ENCODE results near the gene MYD88.
A peak's percentile ranks its signal among the peaks of the same experiment; 100 is the strongest.
"Not testable (repeated sequence)": the region's sequence is repeated elsewhere in the genome, so short reads cannot be mapped to it uniquely, and the experiment has no call there.

Gene MYD88

DNA sequence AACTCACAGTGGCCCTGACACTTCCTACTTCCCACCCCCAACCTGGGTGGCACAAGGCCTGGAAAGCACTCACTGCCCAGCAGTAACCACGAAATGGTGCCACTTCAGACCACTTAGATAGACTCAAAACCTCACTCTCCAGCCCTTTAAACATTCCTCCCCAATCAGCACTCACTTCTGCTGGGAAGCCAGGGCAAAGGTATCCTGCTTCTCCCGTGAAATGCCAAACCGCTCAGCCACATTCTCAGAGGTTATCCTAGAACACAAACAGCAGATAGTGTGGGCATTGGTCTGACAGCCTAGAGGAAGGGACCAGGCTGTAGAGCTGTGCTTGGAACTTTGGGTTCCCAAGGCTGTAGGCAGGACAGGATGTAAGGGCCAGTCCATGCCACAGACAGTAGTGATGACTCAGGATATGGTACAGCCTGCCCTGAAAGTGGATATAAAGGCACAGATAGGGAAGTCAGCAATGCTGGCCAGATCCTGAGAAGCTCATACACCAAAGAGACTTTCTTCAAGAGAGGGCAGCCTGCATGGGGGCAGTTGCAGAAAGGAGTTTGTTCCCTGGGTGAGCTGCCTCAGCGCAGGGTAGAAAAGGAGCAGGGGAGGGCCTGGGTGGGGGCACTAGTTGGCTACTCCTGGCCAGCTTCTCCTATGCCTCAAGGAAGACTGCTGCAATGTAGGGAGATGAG is 10.7 kb upstream of the MYD88 start:
- DNase-seq: no peak

DNA sequence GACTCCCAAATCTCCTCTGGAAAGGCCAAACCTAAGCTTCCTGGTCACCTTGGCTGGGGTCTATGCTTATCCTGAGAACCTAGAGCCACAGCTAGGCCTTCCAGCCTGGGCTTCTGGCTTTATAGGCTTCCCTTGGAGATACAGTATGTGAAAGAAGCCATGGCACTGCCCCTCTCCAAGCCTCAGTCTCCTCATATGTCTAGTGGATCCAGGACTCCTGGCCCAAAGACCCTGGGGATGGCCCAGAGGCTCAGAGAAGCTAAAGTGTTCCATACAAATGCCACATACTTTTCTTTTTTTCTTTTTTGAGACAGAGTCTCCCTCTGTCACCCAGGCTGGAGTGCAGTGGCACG is 10.2 kb upstream of the MYD88 start:
- no peak for DNase-seq

DNA sequence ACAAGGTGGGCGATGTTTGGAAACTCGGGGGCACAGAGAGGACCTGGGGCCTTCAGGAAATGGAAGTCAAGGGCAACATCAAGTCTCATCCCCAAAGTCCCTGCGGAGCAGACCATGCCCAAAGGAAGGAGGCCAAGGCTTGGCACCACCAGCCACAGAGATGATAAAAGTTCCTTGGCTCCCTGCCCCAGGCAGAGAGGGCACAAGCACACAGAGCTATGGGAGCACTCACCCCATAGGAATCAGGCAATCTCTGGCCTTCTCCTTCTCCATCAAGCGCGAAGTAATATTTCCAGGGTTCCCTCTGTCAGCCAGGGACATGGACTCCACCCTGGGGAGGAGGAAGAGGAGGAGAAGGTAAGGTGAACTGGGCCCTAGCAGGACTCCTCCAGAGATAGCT is 9.4 kb upstream of the MYD88 start:
- DNase-seq: no peak

DNA sequence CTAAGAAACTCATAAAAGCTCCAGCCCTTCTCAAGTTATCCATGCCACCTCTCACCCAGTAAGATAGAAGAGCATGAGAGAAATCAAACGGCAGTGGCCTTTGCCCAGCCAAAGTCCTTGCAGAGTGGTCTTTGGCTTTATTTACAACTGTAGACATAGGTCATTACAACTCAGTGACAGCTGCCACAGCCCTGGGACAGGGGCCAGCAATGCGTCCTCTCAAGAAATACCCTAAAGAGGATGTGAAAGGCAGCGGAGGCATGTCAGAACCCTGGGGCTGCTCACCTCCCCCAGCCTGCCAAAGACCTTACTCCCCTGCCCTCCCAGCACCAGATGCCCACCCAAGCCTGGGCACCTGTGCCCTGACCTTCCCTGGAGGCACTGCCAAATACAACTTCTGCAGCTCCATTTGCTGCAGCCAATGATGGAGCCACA is 7.8 kb upstream of the MYD88 start:
- no peak for DNase-seq

DNA sequence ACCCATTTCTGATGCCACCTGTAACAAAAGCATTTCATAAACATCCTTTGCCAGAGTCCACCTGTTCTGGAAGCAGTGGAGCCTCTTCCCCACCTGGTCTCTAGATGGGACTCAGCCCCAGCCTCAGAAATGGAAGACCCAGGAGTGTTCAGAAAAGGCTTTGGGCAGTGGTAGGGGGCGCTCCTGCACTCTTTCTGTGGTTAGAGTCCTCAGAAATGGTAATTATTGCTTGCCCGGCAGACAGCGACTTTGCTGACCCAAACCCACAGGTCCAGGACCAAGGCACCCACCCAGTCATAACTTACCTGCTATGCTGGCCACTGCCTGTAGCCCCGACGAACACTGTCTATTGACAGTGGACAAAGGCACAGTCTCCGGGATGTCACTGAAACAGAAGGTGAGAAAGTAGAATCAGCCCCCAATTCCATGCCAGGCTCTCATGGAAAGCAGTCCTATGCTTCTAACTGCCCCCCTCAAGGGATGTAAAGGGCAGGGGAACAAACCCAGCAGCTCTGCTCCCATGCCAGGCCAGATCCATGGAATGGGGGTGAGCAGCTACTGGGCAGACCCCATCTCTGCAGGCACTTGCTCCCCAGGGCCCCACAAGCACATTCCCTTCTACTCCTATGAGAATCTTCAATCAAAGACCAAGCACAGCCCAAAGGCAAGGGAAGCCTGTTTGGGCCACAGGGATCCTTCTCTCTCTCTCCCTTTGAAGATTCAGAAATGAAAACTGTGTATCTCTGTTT is 6.7 kb upstream of the MYD88 start:
- peak; percentile 32 for DNase-seq

DNA sequence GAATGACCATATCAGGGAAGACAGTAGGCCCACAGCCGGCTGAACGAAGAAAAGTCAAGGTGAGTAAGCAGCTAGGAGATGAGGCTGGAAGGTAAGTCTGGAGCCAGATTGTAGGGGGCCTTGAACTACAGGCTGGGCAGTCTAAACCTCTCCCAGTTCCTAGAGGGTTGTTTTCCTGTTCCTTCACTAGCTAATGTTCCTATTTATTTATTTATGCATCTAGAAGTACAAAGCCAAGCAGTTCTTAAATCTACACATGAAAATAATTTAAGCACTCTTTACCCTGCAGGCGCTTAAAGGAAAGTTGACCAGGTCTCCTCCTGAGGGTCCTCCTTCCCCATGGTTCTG is 5.3 kb upstream of the MYD88 start:
- DNase-seq: no peak

DNA sequence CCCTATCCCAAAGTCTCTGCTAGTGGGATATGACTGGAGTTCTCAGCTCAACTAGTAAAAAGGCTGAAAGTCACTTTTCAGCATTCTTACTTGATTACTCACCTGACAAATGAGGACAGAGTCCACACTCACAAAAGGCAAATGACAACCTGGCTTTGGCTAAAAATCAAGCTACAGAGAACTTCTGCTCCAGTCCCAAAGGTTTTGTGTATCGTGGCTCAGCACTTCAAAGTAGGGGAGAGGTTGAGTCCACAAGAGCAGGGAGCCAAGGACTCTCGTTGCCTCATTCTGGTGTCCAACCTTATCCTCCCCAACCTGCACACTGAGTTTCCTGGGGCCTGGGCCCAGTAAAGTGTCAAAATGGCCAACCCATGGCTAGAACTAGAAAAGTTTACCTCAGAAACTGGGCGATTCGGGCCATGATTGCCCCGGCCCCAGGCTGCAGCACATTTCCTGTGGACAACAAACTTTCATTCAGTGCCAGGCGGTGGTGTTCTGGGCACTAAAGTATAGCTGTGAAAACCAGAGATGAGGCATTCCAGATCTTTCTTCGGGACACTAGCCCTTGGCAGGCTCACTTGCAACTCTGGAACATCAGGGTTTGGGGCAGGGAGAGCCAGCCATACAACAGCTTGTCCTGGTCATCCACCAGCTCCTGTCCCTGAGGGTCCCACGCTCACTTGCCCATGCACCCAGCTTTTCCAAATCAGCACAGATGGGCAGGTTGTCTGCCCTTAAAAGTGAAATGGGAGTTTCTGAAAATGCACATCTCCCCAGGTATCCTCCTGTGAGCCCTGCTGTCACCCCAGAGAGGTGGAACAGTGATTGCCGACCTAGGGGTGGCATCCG is 4.7 kb upstream of the MYD88 start:
- DNase-seq: peak; percentile 7

DNA sequence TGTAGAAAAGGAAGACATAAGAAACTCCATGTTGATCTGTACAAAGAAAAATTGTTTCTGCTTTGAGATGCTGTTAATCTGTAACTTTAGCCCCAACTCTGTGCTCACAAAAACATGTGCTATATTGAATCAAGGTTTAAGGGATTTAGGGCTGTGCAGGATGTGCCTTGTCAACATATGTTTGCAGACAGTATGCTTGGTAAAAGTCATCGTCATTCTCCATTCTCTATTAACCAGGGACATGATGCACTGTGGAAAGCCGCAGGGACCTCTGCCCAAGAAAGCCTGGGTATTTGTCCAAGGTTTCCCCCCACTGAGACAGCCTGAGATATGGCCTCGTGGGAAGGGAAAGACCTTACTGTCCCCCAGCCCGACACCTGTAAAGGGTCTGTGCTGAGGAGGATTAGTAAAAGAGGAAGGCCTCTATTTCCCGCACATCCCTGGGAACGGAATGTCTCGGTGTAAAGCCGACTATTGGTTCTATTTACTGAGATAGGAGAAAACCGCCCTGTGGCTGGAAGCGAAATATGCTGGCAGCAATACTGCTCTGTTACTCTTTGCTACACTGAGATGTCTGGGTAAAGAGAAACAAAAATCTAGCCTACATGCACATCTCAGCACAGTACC is 3.8 kb upstream of the MYD88 start:
- DNase-seq: not testable (repeated sequence)

DNA sequence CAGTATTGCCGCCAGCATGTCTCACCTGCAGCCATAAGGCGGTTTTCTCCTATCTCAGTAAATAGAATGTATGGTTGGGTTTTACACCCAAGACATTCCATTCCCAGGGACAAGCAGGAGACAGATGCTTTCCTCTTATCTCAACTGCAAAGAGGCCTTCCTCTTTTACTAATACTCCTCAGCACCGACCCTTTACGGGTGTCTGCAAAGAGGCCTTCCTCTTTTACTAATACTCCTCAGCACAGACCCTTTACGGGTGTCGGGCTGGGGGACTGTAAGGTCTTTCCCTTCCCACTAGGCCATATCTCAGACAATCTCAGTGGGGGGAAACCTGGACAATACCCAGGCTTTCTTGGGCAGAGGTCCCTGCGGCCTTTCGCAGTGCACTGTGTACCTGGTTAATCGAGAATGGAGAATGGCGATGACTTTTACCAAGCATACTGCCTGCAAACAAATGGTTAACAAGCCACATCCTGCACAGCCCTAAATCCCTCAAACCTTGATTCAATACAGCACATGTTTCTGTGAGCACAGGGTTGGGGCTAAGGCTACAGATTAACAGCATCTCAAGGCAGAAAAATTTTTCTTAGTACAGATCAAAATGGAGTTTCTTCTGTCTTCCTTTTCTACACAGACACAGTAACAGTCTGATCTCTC is 2.7 kb upstream of the MYD88 start:
- not testable (repeated sequence) for DNase-seq

DNA sequence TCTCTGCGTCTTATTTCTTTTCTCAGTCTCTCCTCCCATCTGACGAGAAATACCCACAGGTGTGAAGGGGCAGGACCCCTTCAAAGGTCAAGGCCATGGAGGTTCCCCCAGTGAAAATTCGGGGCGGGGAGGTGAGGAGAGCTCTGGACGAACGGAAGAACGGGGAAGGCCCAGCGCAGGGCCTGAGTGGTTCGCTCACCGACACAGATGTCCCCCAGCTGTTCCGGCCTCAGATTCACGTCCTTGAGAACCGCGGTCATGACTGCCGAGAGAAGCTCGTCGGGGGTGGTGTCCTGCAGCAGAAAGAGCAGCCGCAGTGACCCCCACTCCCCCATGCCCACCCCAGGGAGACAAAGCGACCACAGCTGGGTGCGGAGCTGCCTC is 2.1 kb upstream of the MYD88 start:
- DNase-seq: peak; percentile 8

DNA sequence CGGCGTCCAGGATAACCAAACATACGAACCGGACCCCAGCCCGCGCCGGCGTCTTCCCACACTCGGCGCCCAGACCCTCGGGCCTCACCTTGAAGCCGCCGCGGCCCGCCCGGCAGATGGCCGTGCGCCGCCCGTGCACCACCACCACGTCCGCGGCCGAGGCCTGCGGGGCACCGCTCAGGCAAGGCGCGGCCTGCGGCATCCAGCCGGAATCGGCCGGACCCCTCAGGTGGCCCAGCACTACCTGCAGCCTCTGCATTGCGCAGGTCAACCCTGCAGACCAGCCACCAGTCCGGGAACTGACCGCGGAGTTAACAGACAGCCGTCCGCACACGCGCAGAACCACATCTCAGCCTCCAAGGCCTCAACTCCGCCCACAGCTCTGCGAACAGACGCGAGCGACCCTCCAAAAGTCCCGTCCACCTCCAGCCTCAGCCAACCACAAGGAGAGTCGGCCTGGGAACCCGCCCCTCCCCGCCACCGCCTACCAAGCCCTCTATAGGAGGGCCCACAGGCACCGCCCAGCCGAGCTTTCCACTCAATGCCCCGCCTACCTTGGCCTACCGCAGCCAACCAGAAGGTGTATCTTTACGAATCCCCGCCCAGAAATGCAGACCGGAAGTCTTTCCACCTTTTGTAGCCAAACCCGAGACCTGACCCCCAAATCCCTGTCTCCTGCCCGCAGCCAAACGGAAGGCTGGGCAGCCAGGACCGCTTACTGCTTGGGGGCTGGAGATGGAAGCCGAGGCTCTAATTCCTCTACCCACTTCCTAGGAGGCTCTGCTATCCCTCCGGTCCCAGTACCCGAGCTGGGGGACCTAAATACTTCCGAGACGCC is 1.5 kb upstream of the MYD88 start, which contains the start of gene ACAA1:
ACAA1 (minus strand) TSS at position 351 of the 838 bp plus-strand sequence; CDS start at position 259, 92 bp downstream.
- peak; percentile 99 for DNase-seq

DNA sequence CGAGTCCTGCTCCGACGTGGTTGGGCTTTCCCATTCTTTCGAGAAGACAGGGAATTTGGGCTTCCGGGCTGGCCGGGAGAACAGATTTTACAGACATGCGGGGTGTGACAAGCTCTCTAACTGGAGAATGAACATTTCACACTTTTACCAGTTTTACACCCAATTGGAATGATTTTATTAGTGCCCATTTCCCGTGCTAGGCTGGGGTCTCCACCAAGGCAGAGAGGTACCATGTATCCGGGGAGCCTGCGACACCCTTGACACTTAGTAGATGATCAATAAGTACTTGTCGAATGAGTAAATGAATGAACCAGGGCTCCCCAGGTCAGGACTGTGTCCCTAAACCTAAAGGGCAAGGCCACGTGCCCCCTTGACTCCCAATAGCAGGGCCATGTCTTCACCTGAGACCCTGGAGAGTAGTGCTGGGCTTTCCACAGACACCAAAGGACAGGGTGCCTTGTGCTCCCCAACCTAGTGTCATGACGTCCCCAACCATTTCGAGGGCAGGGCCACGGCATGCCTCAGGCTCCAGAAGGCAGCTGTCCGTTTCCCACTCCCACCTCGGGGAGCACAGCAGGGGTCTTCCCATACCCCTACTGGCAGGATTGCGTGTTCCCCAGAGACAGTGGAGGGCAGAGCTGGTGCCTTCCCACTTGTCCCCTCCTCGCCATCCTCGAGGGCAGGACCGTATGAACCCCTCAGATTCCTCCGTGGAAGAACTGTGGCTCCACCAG is 679 bp upstream of the MYD88 start:
- DNase-seq: peak; percentile 83

DNA sequence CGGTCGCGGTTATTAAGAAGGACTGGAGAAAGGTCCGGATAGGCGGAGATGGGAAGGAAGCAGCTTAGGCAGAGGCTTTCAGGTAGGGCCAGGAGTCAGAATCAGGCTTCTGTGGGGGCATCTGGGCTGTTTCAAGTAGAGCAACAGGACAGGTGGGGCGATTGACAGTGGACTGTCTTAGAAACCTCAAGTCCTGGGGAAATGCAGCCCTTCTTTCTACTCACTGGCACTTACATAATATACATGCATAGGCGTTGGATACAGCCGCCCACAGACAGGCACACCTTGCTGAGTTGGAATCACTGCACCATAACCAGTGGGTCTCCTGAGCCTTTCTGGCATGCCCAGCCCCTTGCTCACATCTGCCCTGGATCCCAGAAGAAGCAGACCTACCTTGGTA is 730 bp downstream of the MYD88 start:
- no peak for DNase-seq

DNA sequence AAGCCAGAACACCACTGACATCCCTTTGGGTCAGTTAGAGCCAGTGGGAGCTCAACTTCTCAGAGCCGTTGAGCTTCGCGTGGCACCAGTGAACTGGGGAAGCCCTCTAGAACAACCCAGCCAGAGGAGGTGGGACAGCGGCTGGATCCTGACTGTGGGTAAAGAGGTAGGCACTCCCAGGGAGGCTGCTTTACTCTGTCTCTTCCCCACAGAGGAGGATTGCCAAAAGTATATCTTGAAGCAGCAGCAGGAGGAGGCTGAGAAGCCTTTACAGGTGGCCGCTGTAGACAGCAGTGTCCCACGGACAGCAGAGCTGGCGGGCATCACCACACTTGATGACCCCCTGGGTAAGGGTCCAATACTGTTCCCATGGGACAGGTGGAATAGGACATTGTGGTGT is 1.2 kb downstream of the MYD88 start:
- no peak for DNase-seq

DNA sequence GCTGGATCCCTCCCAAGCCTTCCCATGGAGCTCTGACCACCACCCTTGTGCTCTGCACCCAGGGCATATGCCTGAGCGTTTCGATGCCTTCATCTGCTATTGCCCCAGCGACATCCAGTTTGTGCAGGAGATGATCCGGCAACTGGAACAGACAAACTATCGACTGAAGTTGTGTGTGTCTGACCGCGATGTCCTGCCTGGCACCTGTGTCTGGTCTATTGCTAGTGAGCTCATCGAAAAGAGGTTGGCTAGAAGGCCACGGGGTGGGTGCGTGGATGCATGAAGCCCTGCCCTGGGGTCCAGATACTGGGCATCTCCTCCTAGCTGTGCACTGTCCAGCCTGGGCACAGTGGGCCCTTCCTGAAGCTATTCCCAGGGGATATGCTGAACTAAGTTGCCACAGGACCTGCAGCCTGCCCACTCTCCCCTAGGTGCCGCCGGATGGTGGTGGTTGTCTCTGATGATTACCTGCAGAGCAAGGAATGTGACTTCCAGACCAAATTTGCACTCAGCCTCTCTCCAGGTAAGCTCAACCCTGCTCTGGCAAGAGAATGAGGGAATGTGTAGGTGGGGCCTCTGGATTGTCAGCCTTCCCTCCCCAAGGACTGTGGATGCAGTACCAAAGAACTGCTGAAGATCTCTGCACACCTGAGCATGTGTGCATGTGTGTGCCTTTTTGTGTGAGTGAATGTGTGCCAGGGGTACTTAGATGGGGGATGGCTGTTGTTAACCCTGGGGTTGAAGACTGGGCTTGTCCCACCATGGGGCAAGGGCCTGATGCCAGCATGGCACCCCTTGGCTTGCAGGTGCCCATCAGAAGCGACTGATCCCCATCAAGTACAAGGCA is 2.1 kb downstream of the MYD88 start:
- DNase-seq: no peak

DNA sequence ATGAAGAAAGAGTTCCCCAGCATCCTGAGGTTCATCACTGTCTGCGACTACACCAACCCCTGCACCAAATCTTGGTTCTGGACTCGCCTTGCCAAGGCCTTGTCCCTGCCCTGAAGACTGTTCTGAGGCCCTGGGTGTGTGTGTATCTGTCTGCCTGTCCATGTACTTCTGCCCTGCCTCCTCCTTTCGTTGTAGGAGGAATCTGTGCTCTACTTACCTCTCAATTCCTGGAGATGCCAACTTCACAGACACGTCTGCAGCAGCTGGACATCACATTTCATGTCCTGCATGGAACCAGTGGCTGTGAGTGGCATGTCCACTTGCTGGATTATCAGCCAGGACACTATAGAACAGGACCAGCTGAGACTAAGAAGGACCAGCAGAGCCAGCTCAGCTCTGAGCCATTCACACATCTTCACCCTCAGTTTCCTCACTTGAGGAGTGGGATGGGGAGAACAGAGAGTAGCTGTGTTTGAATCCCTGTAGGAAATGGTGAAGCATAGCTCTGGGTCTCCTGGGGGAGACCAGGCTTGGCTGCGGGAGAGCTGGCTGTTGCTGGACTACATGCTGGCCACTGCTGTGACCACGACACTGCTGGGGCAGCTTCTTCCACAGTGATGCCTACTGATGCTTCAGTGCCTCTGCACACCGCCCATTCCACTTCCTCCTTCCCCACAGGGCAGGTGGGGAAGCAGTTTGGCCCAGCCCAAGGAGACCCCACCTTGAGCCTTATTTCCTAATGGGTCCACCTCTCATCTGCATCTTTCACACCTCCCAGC is 2.9 kb downstream of the MYD88 start:
- DNase-seq: no peak

DNA sequence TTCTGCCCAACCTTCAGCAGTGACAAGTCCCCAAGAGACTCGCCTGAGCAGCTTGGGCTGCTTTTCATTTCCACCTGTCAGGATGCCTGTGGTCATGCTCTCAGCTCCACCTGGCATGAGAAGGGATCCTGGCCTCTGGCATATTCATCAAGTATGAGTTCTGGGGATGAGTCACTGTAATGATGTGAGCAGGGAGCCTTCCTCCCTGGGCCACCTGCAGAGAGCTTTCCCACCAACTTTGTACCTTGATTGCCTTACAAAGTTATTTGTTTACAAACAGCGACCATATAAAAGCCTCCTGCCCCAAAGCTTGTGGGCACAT is 3.5 kb downstream of the MYD88 start:
- no peak for DNase-seq

DNA sequence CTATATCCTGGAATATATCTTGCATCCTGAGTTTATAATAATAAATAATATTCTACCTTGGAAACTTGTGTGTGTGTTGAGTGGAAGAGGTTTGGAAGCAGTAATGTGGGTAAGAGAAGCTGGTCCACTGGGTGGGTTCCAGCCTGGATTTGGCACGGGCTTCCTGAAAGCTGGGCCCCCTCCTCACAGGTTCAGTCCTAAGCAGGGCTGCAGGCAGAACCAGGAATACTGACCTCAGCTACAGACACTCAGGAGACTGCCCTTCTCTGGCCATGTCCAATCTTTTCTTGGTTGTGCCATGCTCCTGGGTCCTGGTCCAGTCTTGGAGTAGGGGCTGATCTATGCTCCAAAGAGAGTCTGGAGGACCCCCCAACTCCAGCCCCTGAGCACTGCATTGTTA is 4.5 kb downstream of the MYD88 start:
- DNase-seq: no peak

DNA sequence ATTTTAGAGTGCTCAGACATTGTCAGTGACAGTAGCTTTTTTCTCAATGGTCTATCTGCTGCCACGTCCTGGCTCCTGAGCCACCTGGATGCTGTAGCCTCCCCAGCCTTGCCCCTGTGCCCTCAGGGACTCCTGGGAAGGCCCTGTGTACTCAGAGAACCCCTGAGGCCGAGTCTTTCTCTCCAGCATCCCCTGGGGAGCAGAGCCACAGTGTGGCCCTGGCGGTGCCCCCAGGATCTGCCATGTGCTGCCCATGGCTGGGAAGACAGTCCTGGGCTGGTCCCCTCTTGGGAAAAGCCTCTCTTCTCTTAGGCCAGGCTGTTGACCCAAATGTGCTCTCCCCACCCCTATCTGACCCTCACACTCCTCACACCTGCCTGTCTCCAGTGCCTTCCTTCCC is 5.0 kb downstream of the MYD88 start:
- no peak for DNase-seq
